ENCODE data around the gene MYEOV. TPM values are rescaled to one million over a fixed set of nuclear protein-coding genes. Genes with fewer than 3 reads are reported as not detected.

Gene MYEOV
- total and polyA plus RNA-seq, 2 experiments from 2014 or later, result 0.14 TPM; not detected in 1

- TF ChIP-seq ZNF462 (CRISPR knock-in tag; IDR thresholded peaks at IDR 0.05), result no peak
- no peak for TF ChIP-seq POLR2AphosphoS5 (IDR thresholded peaks at IDR 0.05; ENCODE audit: low read depth)
Measured at GRCh38 chr11:69309631-69310280, 15.8 kb downstream of the MYEOV start (continued).

- no peak overlapping the region for H3K4me3 ChIP-seq
- H3K9me2 ChIP-seq (ENCODE audit: insufficient read depth), result no peaks in the 10 kb centered on the region
- H3K27ac ChIP-seq (ENCODE audit: low read depth), result no peak overlapping the region
- H3K36me3 Mint-ChIP-seq (ENCODE audit: low read depth), result no peaks in the 10 kb centered on the region
- H3K4me2 ChIP-seq, result no peak overlapping the region
- H4K20me1 ChIP-seq (replicated peaks; ENCODE audit: insufficient read depth), result no peaks in the 10 kb centered on the region
- H3K36me3 ChIP-seq (ENCODE audit: insufficient read depth), result no peaks in the 10 kb centered on the region
- H3K4me3 Mint-ChIP-seq, result no peak overlapping the region
- H3K27me3 Mint-ChIP-seq (ENCODE audit: insufficient read depth, low read depth, poor library complexity), result peaks cover 7% of the 10 kb centered on the region
- DNase-seq (ENCODE audit: low spot score) (no peak), ATAC-seq (no peak)
- no peaks in the 10 kb centered on the region for H3K4me1 ChIP-seq (ENCODE audit: insufficient read depth)
- no peak overlapping the region for H2AFZ ChIP-seq
- no peaks in the 10 kb centered on the region; the same call in 2 of the 3 replicates for H3K4me1 Mint-ChIP-seq
- H3K27ac Mint-ChIP-seq, result peak overlapping the region; percentile 34; the same call in 1 of the 2 replicates
- H3F3A ChIP-seq (replicated peaks; ENCODE audit: low read depth), result no peaks in the 10 kb centered on the region
- no peaks in the 10 kb centered on the region for H3K79me2 ChIP-seq (replicated peaks; ENCODE audit: insufficient read depth)
- no peaks in the 10 kb centered on the region for H3K9me3 Mint-ChIP-seq
- no peaks in the 10 kb centered on the region for H3K27me3 ChIP-seq (ENCODE audit: insufficient read depth)
- TF ChIP-seq JUNB (IDR thresholded peaks at IDR 0.05; ENCODE audit: unreplicated experiment) (no peak), CREB1 (CRISPR knock-in tag; IDR thresholded peaks at IDR 0.05; ENCODE audit: low read depth) (no peak), REST (IDR thresholded peaks at IDR 0.05; ENCODE audit: unreplicated experiment) (no peak), ZNF331 (CRISPR knock-in tag; IDR thresholded peaks at IDR 0.05; ENCODE audit: low read depth) (no peak), ETS1 (IDR thresholded peaks at IDR 0.05) (no peak), CTCF (conservative IDR thresholded peaks at IDR 0.05; ENCODE audit: low read depth in 2 of 2) (no peak), STAT1 (IDR thresholded peaks at IDR 0.05; ENCODE audit: unreplicated experiment) (no peak), NANOG (IDR thresholded peaks at IDR 0.05; ENCODE audit: borderline replicate concordance) (no peak), ZNF114 (CRISPR knock-in tag; IDR thresholded peaks at IDR 0.05) (no peak), EZH2 (IDR thresholded peaks at IDR 0.05; ENCODE audit: low read depth, unreplicated experiment) (no peak), POLR2AphosphoS5 (IDR thresholded peaks at IDR 0.05; ENCODE audit: low read depth) (no peak)
Measured at GRCh38 chr11:69310351-69310750, 16.4 kb downstream of the MYEOV start.
